K562 (cell line): ENCODE results near the gene C11orf58. TPM values are rescaled to one million over a fixed set of nuclear protein-coding genes. Genes with fewer than 3 reads are reported as not detected.

Source experiments
- ATAC-seq: fragments of 200-7000 bp; cut with Tn5 transposase; 3 replicates; pipeline ENCODE4 v1.9.1; 2020; ENCODE audit warnings: moderate library complexity
- BruUV-seq: library from RNA; stranded (reverse); fragments of 400-500 nt; replicated peaks from 2 replicates; lab custom pipeline; 2021; lab: Mats Ljungman, UMichigan
- CTCF ChIA-PET: fragments of 300-600 bp; formaldehyde crosslinking; extraction: SDS; loops from one replicate; lab custom pipeline; 2021; ENCODE audit warnings: low intra/inter-chr PET ratio; lab: Yijun Ruan, JAX
- POLR2A ChIA-PET: fragments of 300-600, 350-650 bp; sonication (Branson Sonifier 250); formaldehyde crosslinking; extraction: SDS; loops from one replicate; lab custom pipeline; 2021; ENCODE audit warnings: antibody characterized with exemption, inconsistent platforms; lab: Yijun Ruan, JAX
- DNase-seq, 4 experiments: peaks; one replicate each; pipeline versions ENCODE4 v3.0.0 to v3.0.0-alpha.2; 2011 to 2018; ENCODE audit warnings: low spot score in 3 of 4, mixed read lengths in 3 of 4; ENCODE audit errors: extremely low read depth in 1 of 4
- FAIRE-seq: peaks from 2 replicates; lab custom pipeline; 2011; peaks lifted over from hg19 to GRCh38; lab: Jason Lieb, UNC
- H2AFZ ChIP-seq: 2 replicates; pipeline ENCODE4 v1.6.0; 2011; ENCODE audit warnings: low read depth, low read length, control low read depth, inconsistent platforms
- H3K27ac ChIP-seq: fragments of 200-600 bp; 3 replicates; pipeline ENCODE4 v1.8.0; 2011; ENCODE audit warnings: low read depth, mild to moderate bottlenecking, control low read depth, inconsistent platforms, low read length, moderate library complexity, mixed read lengths; ENCODE audit errors: extremely low read depth
- H3K27me3 ChIP-seq, 2 experiments: fragments of 300-600 bp in 1 of 2; 2 replicates in 1 of 2; 3 replicates in 1 of 2; pipeline versions ENCODE4 v1.6.0 to v1.8.0; 2011; ENCODE audit warnings: inconsistent platforms in 2 of 2, low read length in 2 of 2, mild to moderate bottlenecking in 1 of 2, mixed read lengths in 1 of 2, moderate library complexity in 1 of 2; ENCODE audit not compliant: control insufficient read depth in 2 of 2, insufficient read depth in 2 of 2
- H3K36me3 ChIP-seq: fragments of 300-600 bp; 3 replicates; pipeline ENCODE4 v1.8.0; 2011; ENCODE audit warnings: mild to moderate bottlenecking, low read length, inconsistent platforms; ENCODE audit not compliant: control insufficient read depth, insufficient read depth
- H3K4me1 ChIP-seq, 2 experiments: fragments of 200-600 bp in 1 of 2; replicated peaks in 1 of 2; 2 replicates in 1 of 2; 3 replicates in 1 of 2; pipeline versions ENCODE4 v1.5.1 to v1.8.0; 2011; ENCODE audit warnings: inconsistent platforms in 2 of 2, low read length in 2 of 2, mild to moderate bottlenecking in 1 of 2, mixed read lengths in 1 of 2, moderate library complexity in 1 of 2; ENCODE audit not compliant: control insufficient read depth in 2 of 2, insufficient read depth in 2 of 2
- H3K4me2 ChIP-seq: 2 replicates; pipeline ENCODE4 v1.6.1; 2011; ENCODE audit warnings: low read length, control low read depth, inconsistent platforms, mixed read lengths; ENCODE audit not compliant: insufficient read depth
- H3K4me3 ChIP-seq: fragments of 200-600 bp; sonication (generic), shearing (Covaris generic); 2 replicates; pipeline ENCODE4 v1.5.1; 2016; ENCODE audit warnings: control low read depth, inconsistent platforms
- H3K79me2 ChIP-seq: fragments of 200-600 bp; 3 replicates; pipeline ENCODE4 v1.8.0; 2011; ENCODE audit warnings: low read length, inconsistent platforms; ENCODE audit not compliant: control insufficient read depth, insufficient read depth
- H3K9ac ChIP-seq, 2 experiments: 2 replicates each; pipeline versions ENCODE4 v1.6.0 to v1.6.1; 2011; ENCODE audit warnings: low read depth in 2 of 2, low read length in 2 of 2, control low read depth in 1 of 2, inconsistent platforms in 1 of 2, mild to moderate bottlenecking in 1 of 2, mixed read lengths in 1 of 2; ENCODE audit not compliant: insufficient read depth in 1 of 2
- H3K9me1 ChIP-seq: one replicate; pipeline ENCODE4 v1.6.0; 2011; ENCODE audit warnings: inconsistent platforms, mild to moderate bottlenecking, low read length, moderate library complexity; ENCODE audit not compliant: control insufficient read depth, insufficient read depth
- H3K9me3 ChIP-seq: replicated peaks from 2 replicates; pipeline ENCODE4 v1.5.1; 2011; ENCODE audit warnings: low read depth, low read length, inconsistent platforms; ENCODE audit not compliant: control insufficient read depth, insufficient read depth
- H4K20me1 ChIP-seq: replicated peaks from 2 replicates; pipeline ENCODE4 v1.6.1; 2011; ENCODE audit warnings: low read length, inconsistent platforms, mixed read lengths; ENCODE audit not compliant: control insufficient read depth, insufficient read depth
- DMBX1 ChIP-seq: fragments of 250-450 bp; sonication (Bioruptor Pico); IDR thresholded peaks from 2 replicates; pipeline ENCODE4 v1.8.0; 2022; ENCODE audit warnings: inconsistent platforms, mild to moderate bottlenecking, moderate library complexity, borderline replicate concordance
- FOXK2 ChIP-seq, 2 experiments: fragments of 450-650 bp; IDR thresholded peaks in 1 of 2; conservative IDR thresholded peaks in 1 of 2; 2 replicates each; pipeline ENCODE4 v1.6.1; 2016; ENCODE audit warnings: low read depth in 2 of 2, mild to moderate bottlenecking in 1 of 2
- HNRNPLL ChIP-seq: fragments of 200-400 bp; formaldehyde crosslinking; IDR thresholded peaks from 2 replicates; pipeline ENCODE4 v1.6.1; 2017; ENCODE audit warnings: low read length, low read depth, mild to moderate bottlenecking; ENCODE audit not compliant: poor library complexity, severe bottlenecking
- MYBL2 ChIP-seq, 2 experiments: fragments of 450-650 bp in 1 of 2; sonication (generic) in 1 of 2; formaldehyde crosslinking in 1 of 2; IDR thresholded peaks; 2 replicates each; pipeline versions ENCODE4 v1.6.1 to v1.8.1; 2017 to 2022; ENCODE audit warnings: borderline replicate concordance in 1 of 2, inconsistent platforms in 1 of 2, low read depth in 1 of 2, mild to moderate bottlenecking in 1 of 2, missing genetic modification reagents in 1 of 2, moderate library complexity in 1 of 2
- NFE2 ChIP-seq: IDR thresholded peaks from 2 replicates; pipeline ENCODE4 v1.6.1; 2014; ENCODE audit warnings: antibody characterized with exemption, low read depth
- PKNOX1 ChIP-seq: fragments of 450-650 bp; IDR thresholded peaks from 2 replicates; pipeline ENCODE4 v1.6.1; 2016
- SUPT5H ChIP-seq: fragments of 450-650 bp; IDR thresholded peaks from 2 replicates; pipeline ENCODE4 v1.6.1; 2016
- ZEB2 ChIP-seq: fragments of 450-650 bp; IDR thresholded peaks from 2 replicates; pipeline ENCODE4 v1.6.1; 2016
- ZNF444 ChIP-seq: fragments of 250-450 bp; sonication (Bioruptor Pico); IDR thresholded peaks from 2 replicates; pipeline ENCODE4 v1.4.0; 2020; ENCODE audit warnings: mild to moderate bottlenecking, moderate library complexity
- WGBS: fragments of 100-300 bp; shearing (Covaris generic); methylation state at CpG from one replicate; pipeline ENCODE4 v1.1.6; 2016; ENCODE audit warnings: low coverage, mixed read lengths; ENCODE audit not compliant: insufficient coverage; ENCODE audit errors: missing lambda C conversion rate; 5-methylcytosine and 5-hydroxymethylcytosine counted together
- in situ Hi-C: fragments of 300-500 bp; cut with MboI; formaldehyde crosslinking; loops from 4 replicates; pipeline ENCODE4 v1.15.0; 2018; ENCODE audit warnings: inconsistent platforms, mixed read lengths
- intact Hi-C: fragments of 100-400 bp; cut with micrococcal nuclease; formaldehyde crosslinking; loops from 2 replicates; pipeline ENCODE4 v1.14.2; 2022
- polyA plus RNA-seq, 8 experiments: library from polyadenylated mRNA; depleted of rRNA in 4 of 8; stranded (reverse) in 5 of 8; unstranded in 3 of 8; fragments of >200 nt; fragmentation: Nextera tagmentation in 2 of 8; fragmentation: Illumina TruSeq in 1 of 8; extraction: Ambion mirVana in 2 of 8; extraction: Trizol in 1 of 8; gene quantifications; 2 replicates each; pipeline versions ENCODE4 v1.2.1 to v1.2.3, GENCODE V29; 2011 to 2014; ENCODE audit warnings: inconsistent platforms in 1 of 8, missing spikeins in 1 of 8
- total RNA-seq, 7 experiments: library from RNA; depleted of rRNA in 6 of 7; stranded (reverse); fragments of >200 nt in 6 of 7; fragmentation: Illumina TruSeq in 2 of 7; extraction: Trizol in 2 of 7; gene quantifications; 2 replicates each; pipeline versions ENCODE4 v1.2.1 to v1.2.3, GENCODE V29; 2011 to 2021; ENCODE audit warnings: low replicate concordance in 1 of 7

Gene C11orf58
- total and polyA plus RNA-seq, 9 of the 15 experiments (the other 6 are each of a cell fraction or from before 2014, with no cell fraction given) = 104 to 421 (median 247) TPM

DNA sequence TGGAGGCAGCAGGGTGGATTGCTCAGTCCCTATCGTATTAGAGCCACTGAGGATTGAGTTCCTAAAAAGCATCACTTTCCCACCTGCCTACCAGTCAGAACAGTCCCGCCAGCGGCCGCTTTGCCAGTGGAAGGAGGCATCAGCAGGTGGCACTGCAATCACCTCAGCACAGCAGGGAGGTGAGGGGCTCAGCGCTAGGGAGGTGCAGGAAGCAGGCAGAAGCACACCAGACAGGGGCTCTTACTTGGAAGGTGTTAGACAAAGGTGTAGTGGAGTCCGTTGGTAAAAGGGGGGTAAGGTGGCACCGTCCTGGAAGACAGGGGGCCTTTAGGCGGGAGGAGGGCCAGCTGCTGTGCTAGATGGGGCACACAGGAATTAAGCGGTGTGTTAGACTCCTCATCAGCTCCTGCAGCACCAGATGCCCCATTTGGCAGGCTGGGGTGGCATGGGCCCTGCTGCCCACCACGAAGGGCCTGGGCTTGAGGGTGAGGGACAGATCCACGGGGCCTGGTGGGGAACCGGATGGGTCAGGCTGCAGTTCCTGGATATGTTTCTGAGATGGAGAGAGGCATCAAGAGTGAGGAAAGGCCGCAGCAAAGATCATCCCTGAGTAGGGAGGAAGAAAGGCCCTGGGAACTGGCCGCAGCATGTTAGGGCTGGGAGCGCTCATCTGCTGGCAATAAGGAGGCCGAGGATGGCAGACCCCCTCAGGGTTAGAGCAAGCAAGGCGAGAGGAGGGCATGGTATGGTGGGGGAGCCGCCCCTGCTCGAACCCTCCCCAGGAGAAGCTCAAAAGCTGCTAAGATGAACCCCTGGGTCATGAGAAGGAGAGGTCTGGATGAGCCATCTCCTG is 42.5 kb downstream of the C11orf58 start:
- no peak overlapping the region for H3K4me2 ChIP-seq
- ATAC-seq (no peak), DNase-seq (no peak), FAIRE-seq (no peak)
- H3K9me3 ChIP-seq = no peaks in the 10 kb centered on the region
- no peak overlapping the region for H3K9ac ChIP-seq
- peaks cover 2 to 8% of the 10 kb centered on the region in 2 experiments; a peak in 3 of 5 replicates for H3K27me3 ChIP-seq
- H3K4me3 ChIP-seq = no peak overlapping the region
- no peak overlapping the region for H2AFZ ChIP-seq
- no peaks in the 10 kb centered on the region for H3K36me3 ChIP-seq
- BruUV-seq = no TSS peak
- no peaks in the 10 kb centered on the region for H3K79me2 ChIP-seq
- ChIA-PET POLR2A (interaction anchor here (0.5 kb wide), 2 partner anchors 66 to 458 kb away, joined by 3 read pairs; no protein-coding TSS in a partner anchor), CTCF (no interaction called here)
- no peak overlapping the region for H3K27ac ChIP-seq
- 20% methylated on average over 19 of the region's 19 CpGs for WGBS
- TF ChIP-seq MYBL2 (IDR thresholded peaks at IDR 0.05; ENCODE audit: low read depth) (no peak), MYBL2 (CRISPR knock-in tag; IDR thresholded peaks at IDR 0.05; ENCODE audit: borderline replicate concordance) (no peak), FOXK2 (conservative IDR thresholded peaks at IDR 0.05 in 1 of 2, IDR thresholded peaks at IDR 0.05 in 1 of 2; ENCODE audit: low read depth in 2 of 2) (no peak), PKNOX1 (no peak), SUPT5H (no peak), NFE2 (no peak), HNRNPLL (no peak), ZEB2 (no peak), ZNF444 (no peak), DMBX1 (CRISPR knock-in tag) (no peak)
- in situ Hi-C loops = loop anchor here (10.0 kb wide), 1 partner anchor 284 kb away; no protein-coding TSS in a partner anchor
- intact Hi-C loops = no loop called here
- H3K4me1 ChIP-seq = peaks cover 9 to 18% of the 10 kb centered on the region in 2 experiments; a peak in 3 of 5 replicates
- peaks cover 11% of the 10 kb centered on the region; the same call in 1 of the 2 replicates for H4K20me1 ChIP-seq
- H3K9me1 ChIP-seq = peaks cover 4% of the 10 kb centered on the region
